TTC549 (cell line): Measurements from ENCODE around the gene TAC4.

Experiments
- FAIRE-seq: peaks from 2 replicates; lab custom pipeline; 2012; peaks lifted over from hg19 to GRCh38; lab: Jason Lieb, UNC

The TAC4 gene

GRCh38 chr17:49848019-49848473, at the start of gene TAC4:
TSS of gene TAC4 (minus strand) at chr17:49848069. CDS start at chr17:49848017, 52 bp downstream.
- no peak for FAIRE-seq

- FAIRE-seq, result no peak
These were observed 49.0 kb upstream of the TAC4 start for GRCh38 chr17:49896860-49897259.

- no peak for FAIRE-seq
These were observed 48.4 kb upstream of the TAC4 start for GRCh38 chr17:49896222-49896621.

- no peak for FAIRE-seq
These were observed 47.9 kb upstream of the TAC4 start for GRCh38 chr17:49895812-49896211.

GRCh38 chr17:49894761-49895160, 46.9 kb upstream of the TAC4 start:
- FAIRE-seq, result no peak

- FAIRE-seq, result no peak
These were observed 44.0 kb upstream of the TAC4 start for GRCh38 chr17:49891694-49892389.

GRCh38 chr17:49891271-49891670, 43.4 kb upstream of the TAC4 start:
- no peak for FAIRE-seq

- FAIRE-seq, result no peak
These were observed 43.0 kb upstream of the TAC4 start for GRCh38 chr17:49890852-49891251.

- FAIRE-seq, result no peak
These were observed 42.4 kb upstream of the TAC4 start for GRCh38 chr17:49890077-49890821.

- FAIRE-seq, result no peak
These were observed 41.6 kb upstream of the TAC4 start for GRCh38 chr17:49889500-49889899.

GRCh38 chr17:49887744-49888360, 40.0 kb upstream of the TAC4 start:
- no peak for FAIRE-seq

- no peak for FAIRE-seq
These were observed 39.3 kb upstream of the TAC4 start for GRCh38 chr17:49887086-49887743.

- no peak for FAIRE-seq
These were observed 38.2 kb upstream of the TAC4 start for GRCh38 chr17:49886036-49886435.

GRCh38 chr17:49882434-49882833, 34.6 kb upstream of the TAC4 start:
- FAIRE-seq, result no peak

GRCh38 chr17:49881054-49881402, 33.2 kb upstream of the TAC4 start:
- FAIRE-seq, result no peak

- no peak for FAIRE-seq
These were observed 32.6 kb upstream of the TAC4 start for GRCh38 chr17:49880291-49881053.

- FAIRE-seq, result no peak
These were observed 31.3 kb upstream of the TAC4 start for GRCh38 chr17:49878931-49879904.

GRCh38 chr17:49875685-49876084, 27.8 kb upstream of the TAC4 start:
- FAIRE-seq, result no peak

GRCh38 chr17:49874911-49875310, 27.0 kb upstream of the TAC4 start:
- no peak for FAIRE-seq

GRCh38 chr17:49873926-49874325, 26.1 kb upstream of the TAC4 start:
- no peak for FAIRE-seq

GRCh38 chr17:49873466-49873865, 25.6 kb upstream of the TAC4 start:
- FAIRE-seq, result no peak
